Adrenal gland (tissue), 5 donors: ENCODE data around the gene ADPRS.

Experiments used
- CTCF ChIP-seq, 6 experiments: fragments of 450-650 bp in 4 of 6; fragments of 200-600 bp in 2 of 6; sonication (generic) in 1 of 6; IDR thresholded peaks; 1 replicate in 5 of 6; 2 replicates in 1 of 6; pipeline versions ENCODE4 v1.5.1 to v1.8.0; 2016 to 2021; ENCODE audit warnings: antibody characterized with exemption in 6 of 6, mild to moderate bottlenecking in 2 of 6, moderate library complexity in 1 of 6
- POLR2A ChIP-seq, 2 donors: fragments of 450-650 bp; IDR thresholded peaks; one replicate each; pipeline ENCODE4 v1.6.1; 2017; ENCODE audit warnings: antibody characterized with exemption in 2 of 2, mild to moderate bottlenecking in 2 of 2, moderate library complexity in 1 of 2
- donor health status: DM: no; HTN: no; CAD: no.

GRCh38 chr1:36084497-36085115 lies 4.1 kb upstream of the ADPRS start:
- TF ChIP-seq POLR2A (IDR thresholded peaks at IDR 0.05) (no peak), CTCF (IDR thresholded peaks at IDR 0.05) (no peak)
